Eye (tissue), 1 donor: ENCODE measurements around the gene ADAMTS2.

Experiments
- DNase-seq: peaks from one replicate; pipeline ENCODE4 v3.0.0-alpha.2; 2015

ADAMTS2 gene

DNA sequence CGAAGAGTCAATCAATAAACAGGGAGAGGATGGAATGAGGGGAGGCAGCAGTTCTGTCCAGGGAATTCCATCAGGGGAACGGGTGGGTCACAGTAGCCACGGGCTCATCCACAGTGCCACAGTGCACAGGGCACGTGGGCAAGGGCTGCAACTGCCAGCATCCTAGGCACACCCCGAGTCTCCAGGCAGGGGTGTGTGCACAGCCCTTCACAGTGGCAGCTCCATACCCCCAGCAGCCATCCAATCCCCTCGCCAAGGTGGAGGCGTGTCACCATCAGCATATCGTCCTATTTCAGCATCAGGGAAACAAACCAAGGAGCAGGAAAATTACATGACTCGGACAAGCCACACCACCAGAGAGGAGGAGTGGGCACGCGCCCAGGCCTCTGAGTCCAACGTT lies 133.6 kb downstream of the ADAMTS2 start:
- DNase-seq: no peak

DNA sequence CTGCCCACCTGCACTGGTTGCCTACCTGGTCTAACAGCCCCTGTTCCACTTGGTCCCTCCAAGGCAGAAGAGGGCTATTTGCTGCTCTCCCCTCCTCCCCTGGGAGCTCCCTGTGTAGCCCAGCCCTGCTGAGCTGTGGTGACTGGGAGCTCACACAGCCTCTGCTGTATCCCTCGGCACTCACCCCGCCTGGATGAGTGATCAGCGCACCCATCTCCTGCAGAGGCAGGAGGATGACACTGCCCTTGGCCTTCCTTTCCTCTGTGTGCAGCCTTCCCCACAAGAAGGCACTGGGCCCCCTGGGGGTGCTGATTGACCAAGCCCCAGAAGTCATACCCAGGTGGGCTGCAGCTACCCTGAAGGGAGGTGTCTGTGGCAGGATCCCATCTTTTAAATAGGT lies 134.2 kb downstream of the ADAMTS2 start:
- DNase-seq: no peak

DNA sequence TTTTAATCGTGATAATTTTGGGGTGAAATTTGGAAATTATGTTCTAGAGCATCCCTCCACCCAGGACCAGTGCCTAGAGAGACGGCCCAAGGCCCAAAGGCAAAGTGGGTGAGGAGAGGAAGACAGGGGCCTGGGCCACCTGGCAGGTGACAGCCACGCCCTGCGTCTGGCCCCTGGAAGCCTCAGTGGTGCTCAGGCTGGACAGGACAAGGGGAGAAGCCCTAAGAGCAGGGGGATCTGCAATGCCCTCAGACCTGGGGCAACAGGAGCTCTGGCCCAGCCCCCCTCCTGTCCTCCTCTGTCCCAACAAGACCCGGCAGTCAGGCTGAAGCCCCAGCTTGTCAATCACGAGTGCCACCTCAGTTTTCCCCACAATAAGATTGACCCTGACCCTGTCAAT lies 134.8 kb downstream of the ADAMTS2 start:
- DNase-seq: no peak

DNA sequence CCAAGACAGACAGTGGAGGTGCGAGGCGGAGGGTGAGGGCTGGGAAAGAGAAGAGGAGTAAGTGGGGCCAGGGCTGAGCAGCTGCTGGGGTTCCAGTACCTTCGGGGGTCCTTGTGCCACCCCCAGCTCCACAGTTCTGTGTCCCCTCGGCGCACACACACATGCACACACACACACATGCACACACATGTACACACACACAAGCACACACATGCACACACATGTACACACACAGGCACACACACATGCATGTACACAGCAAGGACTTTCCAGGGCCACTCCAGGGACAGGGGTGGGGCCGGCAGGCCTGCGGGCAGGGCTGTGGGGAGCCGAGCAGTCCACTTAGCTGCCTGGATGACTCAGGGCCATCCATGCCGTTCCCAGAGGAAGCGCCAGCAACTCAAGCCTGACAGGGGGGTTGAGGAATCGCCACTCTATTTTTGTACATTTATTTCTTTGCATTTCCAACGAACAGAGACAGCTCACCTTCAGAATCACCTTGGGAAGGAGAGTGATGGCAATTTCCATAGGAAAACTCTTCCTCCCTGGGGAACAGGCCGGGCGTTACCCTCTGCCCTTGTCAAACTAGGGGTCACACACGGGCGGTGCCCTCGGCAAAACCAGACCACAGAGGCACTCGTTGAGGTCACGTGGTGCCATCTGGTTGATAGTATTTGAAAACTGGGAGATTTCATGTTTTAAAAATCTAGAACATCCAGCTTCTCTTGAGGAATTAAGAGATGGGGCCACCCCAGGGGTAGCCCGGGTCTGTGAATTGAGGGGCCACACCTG lies 135.7 kb downstream of the ADAMTS2 start:
- DNase-seq: no peak

DNA sequence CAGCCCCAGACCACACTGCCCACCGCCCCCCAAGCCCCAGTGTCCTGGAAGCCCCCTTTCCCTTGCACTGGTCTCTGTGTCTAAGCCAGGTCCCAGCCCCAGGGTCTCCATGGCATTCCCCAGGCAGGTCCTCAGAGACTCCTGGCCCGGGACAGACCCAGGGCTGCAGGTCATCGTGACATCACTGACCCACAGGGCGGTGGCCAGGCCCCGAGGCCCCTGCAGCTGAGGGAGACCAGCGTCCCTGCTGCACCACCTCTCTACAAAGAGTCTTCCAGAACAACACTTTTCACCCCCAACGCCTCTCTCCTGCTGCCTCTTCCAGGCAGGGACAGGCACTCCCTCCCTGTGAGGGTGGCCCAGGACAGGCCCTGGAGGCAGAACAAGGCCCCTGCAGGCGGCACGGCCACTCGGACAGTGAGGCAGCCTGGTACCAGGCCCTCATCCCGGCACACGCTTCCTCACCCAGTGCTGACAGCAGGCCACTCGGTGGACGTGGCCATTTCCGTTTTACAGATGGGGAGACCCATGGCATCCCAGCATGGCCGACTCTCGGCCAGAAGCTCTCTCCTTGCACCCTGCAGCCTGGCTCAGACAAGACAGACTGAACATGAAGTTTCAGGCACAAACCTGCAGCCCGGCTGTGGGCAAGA lies 136.4 kb downstream of the ADAMTS2 start:
- DNase-seq: no peak

DNA sequence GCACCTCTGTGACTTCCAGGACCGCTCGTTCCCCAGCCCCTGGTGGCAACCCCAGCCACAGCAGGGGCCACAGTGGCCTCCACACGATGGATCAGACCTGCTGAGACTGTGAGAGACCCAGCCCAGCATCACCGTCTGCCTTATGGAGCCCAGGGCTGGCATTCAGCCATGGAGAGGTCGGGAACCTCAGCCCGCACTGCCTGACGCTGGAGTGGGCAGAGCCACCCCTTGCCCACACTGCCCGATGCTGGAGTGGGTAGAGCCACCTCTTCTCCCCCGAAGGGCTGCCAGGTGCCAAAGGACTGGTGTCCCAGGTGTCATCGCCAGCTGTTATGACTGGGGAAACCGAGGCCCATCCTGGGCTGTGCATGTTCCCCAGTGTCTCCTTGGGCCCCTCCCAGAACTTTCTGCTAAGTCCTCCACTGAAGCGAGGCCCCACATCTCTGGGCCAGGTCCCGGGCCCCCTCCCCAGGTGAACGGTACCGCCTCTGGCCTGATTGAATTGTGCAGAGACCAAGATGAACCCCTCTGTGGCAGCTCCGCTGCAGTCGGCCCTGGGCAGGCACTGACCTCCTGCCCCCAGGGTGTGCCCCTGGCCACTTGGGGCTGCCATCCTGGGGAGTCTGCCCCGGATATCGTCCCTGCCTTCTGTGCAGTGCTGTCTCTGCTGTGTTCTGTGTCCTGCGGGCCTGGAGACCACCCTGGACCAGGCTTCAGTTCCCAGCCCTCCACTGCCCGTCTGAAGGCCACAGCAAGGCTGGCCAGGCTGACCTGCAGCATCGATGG lies 137.1 kb downstream of the ADAMTS2 start:
- DNase-seq: no peak

DNA sequence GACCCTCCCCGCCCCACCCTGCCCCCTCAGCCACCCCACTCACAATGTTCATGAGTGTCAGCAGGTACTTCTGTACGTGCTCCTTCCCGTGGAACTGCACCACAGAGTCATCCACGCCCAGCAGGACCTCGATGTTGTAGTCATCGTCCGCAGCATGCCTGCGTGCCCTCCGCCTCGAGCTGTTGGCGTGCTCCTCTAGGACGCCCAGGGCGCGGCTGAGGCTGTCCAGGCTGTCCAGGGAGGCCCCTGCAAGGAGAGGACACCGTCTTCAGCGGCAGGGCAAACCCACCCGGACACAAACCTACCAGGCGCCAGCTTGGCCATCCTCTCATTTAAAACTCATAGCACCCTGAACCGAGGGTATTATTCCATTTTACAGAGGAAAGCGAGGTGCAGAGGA lies 137.8 kb downstream of the ADAMTS2 start:
- DNase-seq: no peak

DNA sequence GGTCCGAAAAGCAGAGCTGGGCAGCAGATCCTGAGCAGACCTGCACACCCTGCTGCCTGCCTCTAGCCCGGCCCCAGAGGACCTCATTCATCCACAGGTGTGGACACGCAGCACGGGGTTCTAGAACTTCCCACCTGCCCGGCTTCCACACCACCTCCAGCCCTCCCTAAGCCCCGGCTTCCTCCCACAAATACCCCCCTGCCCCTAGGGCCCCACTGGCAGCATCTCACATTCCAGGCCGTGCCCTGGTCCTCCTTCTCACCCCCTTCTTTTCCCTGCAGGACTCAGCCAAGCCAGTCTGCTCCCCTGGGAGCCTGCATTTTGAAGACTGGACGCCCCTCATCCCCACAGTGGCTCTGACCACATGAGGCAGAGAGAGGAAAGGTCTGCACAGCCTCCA lies 138.9 kb downstream of the ADAMTS2 start:
- DNase-seq: no peak

DNA sequence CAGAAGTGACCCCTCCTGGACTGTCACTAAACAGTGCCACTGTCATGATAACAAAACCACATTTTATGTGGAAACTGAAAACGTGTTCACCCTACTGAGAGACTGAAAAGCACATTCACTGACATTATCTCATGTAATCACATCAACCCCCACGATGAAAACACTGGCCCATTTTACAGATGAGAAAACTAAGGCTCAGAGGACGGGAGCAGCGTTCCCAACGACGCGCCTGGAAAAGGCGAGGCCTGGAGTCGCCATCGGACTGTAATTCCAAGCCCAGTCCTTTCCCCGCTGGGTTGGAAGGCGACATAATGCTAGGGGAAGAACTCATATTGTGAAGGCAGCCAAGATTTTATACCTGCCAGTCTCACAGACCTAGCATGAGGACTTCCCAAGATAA lies 140.0 kb downstream of the ADAMTS2 start:
- no peak for DNase-seq

DNA sequence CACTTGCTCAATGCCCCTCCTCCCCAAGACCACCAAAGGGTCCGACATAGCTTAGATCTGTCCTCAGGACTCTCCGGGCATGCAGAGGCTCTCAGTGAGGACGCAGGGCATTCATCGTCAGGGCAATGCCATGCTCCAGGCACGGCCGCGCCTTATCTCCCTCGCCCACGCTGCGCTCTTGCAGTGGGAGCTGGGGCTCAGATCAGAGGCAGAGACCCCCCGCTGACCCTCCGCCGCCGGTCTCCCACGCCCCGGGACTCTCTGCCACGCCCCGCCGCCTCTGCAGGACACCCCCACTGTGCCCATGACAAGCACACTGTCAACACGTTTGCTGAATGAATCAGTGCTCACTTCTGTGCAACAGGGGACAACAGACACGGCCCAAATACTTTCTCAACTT lies 140.7 kb downstream of the ADAMTS2 start:
- DNase-seq: no peak

DNA sequence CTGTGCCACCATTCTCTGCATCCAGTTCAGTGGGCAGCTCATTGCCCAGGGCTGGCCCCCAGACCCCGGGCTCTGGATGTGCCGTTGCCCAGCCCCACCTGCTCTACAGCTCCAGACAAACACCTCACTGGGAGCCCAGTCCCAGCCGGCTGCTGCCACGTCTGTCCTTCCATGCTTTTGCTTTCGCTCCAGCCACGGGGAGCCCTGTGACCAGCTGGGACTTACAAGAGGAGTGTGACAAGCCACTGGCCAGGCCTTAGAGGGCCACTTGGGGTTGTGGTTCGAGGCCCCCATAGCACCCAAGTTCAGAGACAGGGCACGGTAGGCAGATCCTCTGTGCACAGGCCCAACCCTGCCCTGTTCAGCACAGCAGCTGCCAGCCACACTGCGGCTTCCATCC lies 142.0 kb downstream of the ADAMTS2 start:
- no peak for DNase-seq

DNA sequence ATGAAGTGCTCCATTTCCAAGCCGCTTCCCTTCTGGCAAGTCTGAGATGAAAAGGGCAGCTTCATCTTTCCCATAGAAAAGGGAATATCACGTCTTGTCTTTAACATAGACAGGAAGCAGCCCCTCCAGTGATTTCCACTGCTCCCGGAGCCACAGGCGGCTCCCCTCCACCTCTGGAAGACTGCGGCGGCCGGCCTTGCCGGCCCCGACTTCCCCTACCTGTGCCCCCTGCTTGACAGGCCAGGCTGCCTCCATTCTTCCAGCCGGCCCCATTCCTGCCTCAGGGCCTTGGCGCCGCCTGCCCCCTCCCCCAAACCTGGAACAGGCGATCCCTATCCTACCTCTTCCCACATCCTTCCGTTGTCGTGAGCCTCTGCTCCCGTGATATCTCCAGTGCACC lies 143.3 kb downstream of the ADAMTS2 start:
- DNase-seq: no peak

DNA sequence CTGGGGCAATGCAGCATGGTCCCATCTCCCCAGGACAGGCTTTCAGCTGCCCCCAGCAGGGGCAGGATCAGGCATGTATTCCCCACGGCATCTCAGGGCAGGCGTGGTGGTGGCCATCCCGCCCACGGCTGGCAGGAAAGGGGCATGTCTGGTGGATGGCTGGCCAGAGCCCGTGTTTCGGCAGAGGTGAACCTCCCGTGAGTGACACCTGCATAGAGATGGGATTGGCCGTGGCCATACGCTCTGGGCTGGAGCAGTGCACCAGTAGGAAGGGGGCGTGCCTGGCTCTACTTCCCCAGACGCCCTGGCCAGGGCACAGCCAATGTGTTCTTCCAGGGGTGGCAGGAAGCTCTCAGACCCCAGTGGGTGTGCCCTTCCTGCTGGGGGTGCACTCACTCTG lies 146.0 kb downstream of the ADAMTS2 start:
- DNase-seq: no peak

DNA sequence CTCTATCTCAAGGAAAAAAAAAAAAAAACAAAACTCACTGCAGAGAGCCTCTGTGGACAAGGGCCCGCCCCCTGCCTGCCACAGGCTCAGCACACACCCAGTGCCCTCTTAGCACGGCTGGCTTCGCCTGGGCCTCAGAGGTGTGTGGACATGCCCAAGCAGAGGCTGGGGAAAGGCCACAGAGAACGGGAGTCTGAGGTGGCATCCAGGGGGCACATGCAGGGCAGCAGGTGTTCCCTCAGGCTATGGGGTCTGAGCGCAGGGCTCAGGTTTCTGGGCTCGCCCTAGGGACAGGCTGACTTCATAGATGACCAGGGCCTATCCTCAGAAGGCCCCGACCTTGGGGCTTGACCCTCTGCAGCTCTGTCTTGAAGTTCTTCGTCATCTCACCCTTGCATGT lies 146.4 kb downstream of the ADAMTS2 start:
- no peak for DNase-seq

DNA sequence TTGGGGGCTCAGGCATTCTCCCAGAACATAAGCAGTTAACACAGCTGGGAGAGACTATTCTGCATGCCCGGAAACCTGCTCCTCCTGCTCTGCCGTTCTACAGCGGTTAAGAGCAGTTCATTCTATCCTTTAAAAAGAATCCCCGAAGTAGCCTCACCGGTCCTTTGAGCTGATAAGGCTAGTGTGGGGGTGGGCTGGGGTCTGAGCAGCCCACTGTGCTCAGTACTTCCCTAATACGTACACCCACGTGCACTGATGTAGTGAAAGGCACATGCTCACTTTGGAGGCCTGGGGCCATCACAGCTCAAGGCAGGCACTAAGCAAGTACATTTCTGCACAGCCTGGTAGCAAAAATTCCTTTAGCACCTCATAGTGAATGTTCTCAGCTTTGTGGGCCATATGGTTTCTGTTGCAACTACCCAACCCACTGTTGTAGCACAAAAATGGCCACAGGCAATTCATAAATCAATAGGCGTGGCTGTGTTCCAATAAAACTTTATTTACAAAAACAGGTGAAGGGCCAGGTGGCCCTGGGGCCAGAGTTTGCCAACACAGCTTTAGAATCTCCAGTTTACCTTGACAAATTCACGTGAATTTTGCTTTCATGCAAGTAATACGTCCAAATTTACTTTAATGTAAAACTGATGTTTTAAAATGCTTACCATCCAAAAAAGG lies 148.7 kb downstream of the ADAMTS2 start:
- no peak for DNase-seq

DNA sequence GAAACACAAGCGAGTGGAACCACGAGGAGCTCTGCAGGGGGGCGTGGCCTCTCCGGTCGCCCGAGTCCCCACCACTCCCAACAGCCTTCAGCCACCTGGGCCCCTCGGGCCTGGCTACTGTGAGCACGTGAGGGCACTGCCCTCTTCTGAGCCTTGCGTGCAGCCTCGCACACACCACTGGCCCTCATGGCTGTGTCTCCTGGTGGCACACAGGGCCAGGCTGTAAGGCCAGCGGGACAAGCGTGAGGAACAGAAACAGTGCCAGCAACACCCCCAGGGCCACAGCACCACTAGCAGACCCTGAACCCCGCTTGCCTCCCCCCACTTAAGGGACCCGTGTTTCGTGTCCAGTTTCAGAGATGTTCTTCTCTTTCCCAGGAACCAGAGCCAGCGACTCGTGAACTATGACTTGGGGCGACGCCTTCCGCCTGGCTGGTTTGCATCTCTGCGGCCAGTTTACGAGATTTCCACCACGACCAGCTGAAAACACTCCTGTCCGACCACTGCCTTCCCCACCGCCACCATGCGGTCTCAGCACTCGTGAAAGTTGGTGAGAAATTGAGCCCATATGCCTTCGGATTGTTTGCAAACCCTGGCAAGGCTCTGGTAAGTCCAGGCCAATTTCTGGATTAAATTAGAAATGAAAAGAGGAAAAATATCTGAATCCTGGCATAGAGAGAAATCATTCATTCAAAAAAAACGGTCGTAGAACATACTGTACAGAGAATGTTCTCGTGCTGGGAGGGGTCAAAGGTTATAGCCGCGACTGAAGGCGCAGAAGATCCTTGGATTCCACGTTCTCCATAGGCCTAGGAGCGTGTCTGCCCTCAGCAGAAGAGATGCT lies 149.5 kb downstream of the ADAMTS2 start:
- no peak for DNase-seq

DNA sequence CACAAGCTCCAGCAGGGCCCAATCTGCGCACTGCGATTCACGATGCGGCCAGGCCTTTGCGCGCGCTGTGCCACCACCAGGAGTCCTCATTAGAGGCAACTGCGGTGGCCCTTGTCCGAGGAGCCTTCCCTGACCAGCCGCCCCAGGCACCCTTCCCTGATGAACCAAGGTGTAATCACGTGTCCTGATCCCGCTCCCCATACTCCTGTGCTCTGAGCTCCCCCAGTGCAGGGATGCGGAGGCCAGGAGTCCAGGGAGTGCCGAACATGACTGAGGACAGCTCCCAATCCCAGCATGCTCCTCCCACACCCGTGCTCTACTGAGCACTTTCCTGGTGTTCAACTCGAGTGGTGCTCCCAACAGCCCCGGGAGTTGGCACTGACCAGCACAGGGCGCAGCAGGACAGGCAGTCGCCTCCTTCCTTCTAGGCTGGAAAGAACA lies 150.3 kb downstream of the ADAMTS2 start:
- no peak for DNase-seq

DNA sequence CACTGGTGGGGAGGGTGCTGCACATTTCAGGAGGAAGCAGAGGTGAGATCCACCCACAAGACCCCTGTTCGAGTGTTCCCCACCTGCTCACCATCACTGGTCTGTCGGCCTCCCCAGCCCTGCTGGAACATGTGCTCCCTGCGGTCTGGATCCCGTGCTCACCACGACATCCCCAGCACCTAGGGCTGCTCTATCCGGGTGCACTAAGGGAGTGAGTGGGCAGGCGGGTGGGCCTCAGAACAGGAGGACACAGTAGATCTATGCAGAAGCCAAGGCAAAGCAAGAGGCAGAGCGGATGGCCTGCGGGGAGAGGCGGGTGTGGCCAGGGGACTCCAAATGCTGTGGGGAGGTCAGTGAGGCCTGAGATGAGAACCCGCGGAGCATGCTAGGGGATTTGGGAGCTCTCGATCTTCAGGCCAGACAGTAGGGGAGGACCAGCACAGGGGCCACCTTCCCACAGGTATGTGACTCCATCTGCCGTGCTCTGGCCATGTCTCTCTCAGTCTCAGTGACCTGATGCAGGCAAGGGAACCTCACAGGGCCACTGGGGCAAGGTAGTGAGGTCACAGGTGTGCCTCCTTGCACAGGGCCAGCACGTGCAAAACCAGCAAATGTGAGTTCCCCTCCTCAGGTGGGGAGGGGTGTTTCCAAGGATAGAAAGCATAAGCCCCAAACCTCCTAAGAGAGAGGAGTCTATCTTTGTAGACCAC lies 150.9 kb downstream of the ADAMTS2 start:
- DNase-seq: no peak

DNA sequence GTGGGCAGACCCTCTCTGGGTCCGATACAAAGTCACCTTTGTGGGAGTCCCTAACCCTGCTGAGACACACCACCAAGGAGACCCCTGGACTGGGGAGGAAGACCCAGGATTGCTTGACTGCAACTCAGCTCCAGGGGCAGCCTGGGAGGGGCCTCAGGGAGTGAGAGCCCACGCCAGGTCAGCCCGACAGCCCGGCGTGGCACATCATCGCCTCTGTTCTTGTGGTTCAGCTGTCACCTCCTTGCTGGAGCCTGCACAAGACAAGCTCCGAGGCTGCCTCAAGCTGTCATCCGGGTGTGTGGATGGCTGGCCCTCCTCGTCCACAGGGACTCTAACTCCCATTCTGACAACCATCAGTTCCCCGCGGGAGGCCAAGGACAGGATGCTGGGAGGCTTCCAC lies 151.5 kb downstream of the ADAMTS2 start:
- no peak for DNase-seq

DNA sequence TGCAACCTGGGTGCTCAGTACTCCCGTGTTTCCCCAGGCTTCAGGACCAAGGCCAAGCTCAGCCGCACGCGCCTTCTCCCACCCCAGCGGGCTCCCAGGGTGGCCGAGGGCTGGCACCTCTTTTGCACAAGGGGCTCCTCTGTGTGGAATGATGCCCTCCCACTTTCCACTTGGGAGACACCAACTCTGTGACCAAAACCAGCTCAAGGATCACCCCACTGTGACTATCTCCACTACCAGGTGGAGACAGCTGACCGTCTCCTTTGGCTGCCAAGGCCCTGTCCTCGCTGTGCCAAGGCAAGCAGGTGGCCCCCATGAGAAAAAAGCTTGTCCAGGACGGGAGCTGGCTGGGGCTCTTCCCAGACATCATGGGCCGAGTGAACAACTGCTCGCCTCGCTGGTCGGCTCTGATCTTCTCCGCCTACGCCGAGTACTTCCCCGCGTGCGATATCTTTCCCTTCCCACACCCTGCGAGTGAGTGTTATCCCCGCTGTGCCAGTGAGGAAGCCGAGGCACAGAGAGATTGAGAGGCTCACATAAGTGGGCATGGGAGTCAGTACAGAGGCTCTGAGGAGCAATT lies 152.3 kb downstream of the ADAMTS2 start:
- DNase-seq: no peak

DNA sequence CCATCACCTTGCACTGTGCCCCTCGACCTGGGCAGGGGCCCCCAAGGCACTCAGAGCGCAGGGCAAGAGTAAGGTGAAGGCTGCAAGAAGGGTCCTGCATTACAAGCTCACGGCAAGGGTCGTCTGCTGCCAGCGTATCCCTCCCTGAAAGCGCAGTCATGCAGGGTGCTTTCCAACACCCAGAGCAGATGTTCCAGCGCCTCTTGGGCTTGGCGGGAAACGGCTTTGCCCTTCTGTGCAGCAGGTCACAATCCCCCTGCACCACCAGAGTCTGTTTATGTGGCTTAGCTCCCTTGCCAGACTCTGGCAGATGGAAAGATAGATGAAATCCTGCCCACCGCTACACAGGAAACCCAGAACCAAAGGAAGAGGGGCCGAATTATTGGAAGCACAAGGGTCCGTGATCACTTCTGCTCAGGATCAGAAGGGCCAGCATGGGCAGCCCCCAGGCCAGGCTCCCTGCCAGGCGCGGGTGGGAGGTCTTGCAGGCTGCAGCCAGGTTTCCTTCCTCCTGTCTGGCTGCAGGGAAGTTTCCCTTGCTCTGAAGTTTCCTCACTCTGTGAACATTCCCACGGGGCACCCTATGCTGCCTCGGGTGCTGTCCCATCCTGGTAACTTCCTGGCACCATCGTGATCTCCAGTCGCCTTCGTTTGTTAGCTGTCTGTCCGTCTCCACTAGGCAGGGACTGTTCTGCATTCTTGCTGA lies 152.9 kb downstream of the ADAMTS2 start:
- DNase-seq: no peak
